ENCODE results near the gene ATG5. TPM values are rescaled to one million over a fixed set of nuclear protein-coding genes. Genes with fewer than 3 reads are reported as not detected.

The ATG5 gene
- total RNA-seq, 1 experiment from 2014 or later, result 63.3 TPM

GRCh38 chr6:106141441-106142237, 183.9 kb downstream of the ATG5 start:
- peak overlapping the region; percentile 49 for H3K9ac ChIP-seq (ENCODE audit: low read length)
- peaks cover 22% of the 10 kb centered on the region for H3K4me1 ChIP-seq (ENCODE audit: low read length)
- peak overlapping the region; percentile 94 for H2AFZ ChIP-seq (ENCODE audit: low read length)

GRCh38 chr6:106138151-106138550, 187.4 kb downstream of the ATG5 start:
- peaks cover 26% of the 10 kb centered on the region for H3K4me1 ChIP-seq (ENCODE audit: low read length)
- H3K79me2 ChIP-seq (ENCODE audit: low read length), result no peaks in the 10 kb centered on the region
- H2AFZ ChIP-seq (ENCODE audit: low read length), result no peak overlapping the region
- H3K9me3 ChIP-seq (ENCODE audit: low read length), result no peaks in the 10 kb centered on the region
- DNase-seq, result no peak
- no peaks in the 10 kb centered on the region for H3K27me3 ChIP-seq (ENCODE audit: low read length)
- no peak overlapping the region for H3K9ac ChIP-seq (ENCODE audit: low read length)
- H3K27ac ChIP-seq (ENCODE audit: low read length), result no peak overlapping the region
- H4K20me1 ChIP-seq (ENCODE audit: insufficient read depth, low read depth, low read length), result no peaks in the 10 kb centered on the region
- no peak overlapping the region for H3K4me2 ChIP-seq (ENCODE audit: low read depth, low read length, poor library complexity, severe bottlenecking)
- H3K4me3 ChIP-seq (ENCODE audit: low read length), result no peak overlapping the region
- no peaks in the 10 kb centered on the region for H3K36me3 ChIP-seq (ENCODE audit: insufficient read depth, low read length)
- H3K9me2 ChIP-seq (replicated peaks; ENCODE audit: insufficient read depth, low read length), result no peaks in the 10 kb centered on the region

More at GRCh38 chr6:106141441-106142237, 183.9 kb downstream of the ATG5 start:
- Histone ChIP-seq H4K20me1 (ENCODE audit: insufficient read depth, low read depth, low read length) (no peaks in the 10 kb centered on the region), H3K79me2 (ENCODE audit: low read length) (no peaks in the 10 kb centered on the region), H3K4me3 (ENCODE audit: low read length) (peak overlapping the region; percentile 38; the same call in 1 of the 2 replicates), H3K4me2 (ENCODE audit: low read depth, low read length, poor library complexity, severe bottlenecking) (peak overlapping the region; percentile 58), H3K9me3 (ENCODE audit: low read length) (no peaks in the 10 kb centered on the region), H3K27me3 (ENCODE audit: low read length) (no peaks in the 10 kb centered on the region), H3K27ac (ENCODE audit: low read length) (peak overlapping the region; percentile 49), H3K36me3 (ENCODE audit: insufficient read depth, low read length) (no peaks in the 10 kb centered on the region), H3K9me2 (replicated peaks; ENCODE audit: insufficient read depth, low read length) (no peaks in the 10 kb centered on the region)
- peak; percentile 61 for DNase-seq

- no peaks in the 10 kb centered on the region for H3K79me2 ChIP-seq (ENCODE audit: low read length)
- no peak overlapping the region for H2AFZ ChIP-seq (ENCODE audit: low read length)
- H3K27ac ChIP-seq (ENCODE audit: low read length), result no peak overlapping the region
- H3K9me2 ChIP-seq (replicated peaks; ENCODE audit: insufficient read depth, low read length), result no peaks in the 10 kb centered on the region
- no peak overlapping the region for H3K9ac ChIP-seq (ENCODE audit: low read length)
- peaks cover 15% of the 10 kb centered on the region for H3K4me1 ChIP-seq (ENCODE audit: low read length)
- no peaks in the 10 kb centered on the region for H3K36me3 ChIP-seq (ENCODE audit: insufficient read depth, low read length)
- no peaks in the 10 kb centered on the region for H3K9me3 ChIP-seq (ENCODE audit: low read length)
- no peak for DNase-seq
- H4K20me1 ChIP-seq (ENCODE audit: insufficient read depth, low read depth, low read length), result no peaks in the 10 kb centered on the region
- no peaks in the 10 kb centered on the region for H3K27me3 ChIP-seq (ENCODE audit: low read length)
- no peak overlapping the region for H3K4me2 ChIP-seq (ENCODE audit: low read depth, low read length, poor library complexity, severe bottlenecking)
- no peak overlapping the region for H3K4me3 ChIP-seq (ENCODE audit: low read length)
These were observed 188.7 kb downstream of the ATG5 start for GRCh38 chr6:106136845-106137244.

GRCh38 chr6:106135911-106136571, 189.5 kb downstream of the ATG5 start:
- Histone ChIP-seq H3K4me2 (ENCODE audit: low read depth, low read length, poor library complexity, severe bottlenecking) (no peak overlapping the region), H3K36me3 (ENCODE audit: insufficient read depth, low read length) (no peaks in the 10 kb centered on the region), H3K9me3 (ENCODE audit: low read length) (no peaks in the 10 kb centered on the region), H3K79me2 (ENCODE audit: low read length) (no peaks in the 10 kb centered on the region), H3K4me1 (ENCODE audit: low read length) (peaks cover 8% of the 10 kb centered on the region; the same call in 1 of the 2 replicates), H4K20me1 (ENCODE audit: insufficient read depth, low read depth, low read length) (no peaks in the 10 kb centered on the region), H3K9ac (ENCODE audit: low read length) (no peak overlapping the region), H2AFZ (ENCODE audit: low read length) (no peak overlapping the region), H3K4me3 (ENCODE audit: low read length) (no peak overlapping the region), H3K27ac (ENCODE audit: low read length) (no peak overlapping the region), H3K9me2 (replicated peaks; ENCODE audit: insufficient read depth, low read length) (no peaks in the 10 kb centered on the region), H3K27me3 (ENCODE audit: low read length) (no peaks in the 10 kb centered on the region)
- DNase-seq, result no peak

GRCh38 chr6:106134906-106135634, 190.5 kb downstream of the ATG5 start:
- Histone ChIP-seq H3K9me3 (ENCODE audit: low read length) (no peaks in the 10 kb centered on the region), H3K9me2 (replicated peaks; ENCODE audit: insufficient read depth, low read length) (no peaks in the 10 kb centered on the region), H3K4me3 (ENCODE audit: low read length) (no peak overlapping the region), H3K79me2 (ENCODE audit: low read length) (no peaks in the 10 kb centered on the region), H3K4me2 (ENCODE audit: low read depth, low read length, poor library complexity, severe bottlenecking) (no peak overlapping the region), H2AFZ (ENCODE audit: low read length) (no peak overlapping the region), H3K27ac (ENCODE audit: low read length) (no peak overlapping the region), H3K27me3 (ENCODE audit: low read length) (no peaks in the 10 kb centered on the region), H3K9ac (ENCODE audit: low read length) (no peak overlapping the region), H3K4me1 (ENCODE audit: low read length) (peaks cover 6% of the 10 kb centered on the region), H3K36me3 (ENCODE audit: insufficient read depth, low read length) (no peaks in the 10 kb centered on the region), H4K20me1 (ENCODE audit: insufficient read depth, low read depth, low read length) (no peaks in the 10 kb centered on the region)
- DNase-seq, result no peak

Small RNAs within 50 kb of the gene (small RNA-seq; reads per million reads assigned to genes)
- gene RF00015 (not detected), gene RN7SL47P (not detected), gene RNU6-344P (not detected)

Other genes starting within 250 kb of the ATG5 start
- gene PRDM1, start 239.4 kb downstream of the ATG5 start, total RNA-seq (2014; rRNA removed; shearing (Covaris generic); ENCODE audit: low replicate concordance), result 0.11 and 0.54 TPM in 2 replicates
- gene CRYBG1, start 35.0 kb upstream of the ATG5 start, total RNA-seq (2014; rRNA removed; shearing (Covaris generic); ENCODE audit: low replicate concordance), result 37.2 and 39.3 TPM in 2 replicates